ENCODE results near the gene OR5P2.
"Not testable (repeated sequence)": the region's sequence is repeated elsewhere in the genome, so short reads cannot be mapped to it uniquely, and the experiment has no call there.

DNA sequence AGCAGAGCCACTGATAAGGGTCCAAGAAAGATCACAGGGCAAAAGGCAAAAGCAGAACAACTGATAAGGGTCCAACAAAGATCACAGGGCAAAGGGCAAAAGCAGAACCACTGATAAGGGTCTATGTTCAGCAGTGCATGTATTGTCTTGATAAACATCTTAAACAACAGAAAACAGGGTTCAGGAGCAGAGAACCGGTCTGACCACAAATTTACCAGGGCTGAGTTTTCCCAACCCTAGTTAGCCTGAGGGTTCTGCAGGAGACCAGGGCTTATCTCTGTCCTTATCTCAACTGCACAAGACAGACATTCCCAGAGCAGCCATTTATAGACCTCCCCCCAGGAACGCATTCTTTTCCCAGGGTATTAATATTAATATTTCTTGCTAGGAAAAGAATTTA lies 13.6 kb upstream of the OR5P2 start:
- TF ChIP-seq, protein P1, sequence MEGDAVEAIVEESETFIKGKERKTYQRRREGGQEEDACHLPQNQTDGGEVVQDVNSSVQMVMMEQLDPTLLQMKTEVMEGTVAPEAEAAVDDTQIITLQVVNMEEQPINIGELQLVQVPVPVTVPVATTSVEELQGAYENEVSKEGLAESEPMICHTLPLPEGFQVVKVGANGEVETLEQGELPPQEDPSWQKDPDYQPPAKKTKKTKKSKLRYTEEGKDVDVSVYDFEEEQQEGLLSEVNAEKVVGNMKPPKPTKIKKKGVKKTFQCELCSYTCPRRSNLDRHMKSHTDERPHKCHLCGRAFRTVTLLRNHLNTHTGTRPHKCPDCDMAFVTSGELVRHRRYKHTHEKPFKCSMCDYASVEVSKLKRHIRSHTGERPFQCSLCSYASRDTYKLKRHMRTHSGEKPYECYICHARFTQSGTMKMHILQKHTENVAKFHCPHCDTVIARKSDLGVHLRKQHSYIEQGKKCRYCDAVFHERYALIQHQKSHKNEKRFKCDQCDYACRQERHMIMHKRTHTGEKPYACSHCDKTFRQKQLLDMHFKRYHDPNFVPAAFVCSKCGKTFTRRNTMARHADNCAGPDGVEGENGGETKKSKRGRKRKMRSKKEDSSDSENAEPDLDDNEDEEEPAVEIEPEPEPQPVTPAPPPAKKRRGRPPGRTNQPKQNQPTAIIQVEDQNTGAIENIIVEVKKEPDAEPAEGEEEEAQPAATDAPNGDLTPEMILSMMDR (IDR thresholded peaks at IDR 0.05): not testable (repeated sequence)
- TF ChIP-seq SIN3A (IDR thresholded peaks at IDR 0.05; ENCODE audit: borderline replicate concordance, insufficient read depth, low read depth, low read length): not testable (repeated sequence)

Data from Panc1 (cell line).